NB4 (cell line): ENCODE measurements around the gene MARCHF11.

Source experiments
- DNase-seq: peaks from one replicate; pipeline ENCODE4 v3.0.0; 2010; ENCODE audit warnings: low read depth
- H3K4me3 ChIP-seq: one replicate; pipeline ENCODE4 v1.5.1; 2011; ENCODE audit warnings: mild to moderate bottlenecking, low read depth, low read length, moderate library complexity
- CTCF ChIP-seq: IDR thresholded peaks from one replicate; pipeline ENCODE4 v1.5.1; 2012; ENCODE audit warnings: low read depth, low read length
- MAX ChIP-seq: IDR thresholded peaks from 2 replicates; pipeline ENCODE4 v1.6.1; 2011; ENCODE audit warnings: low read depth, low read length
- MYC ChIP-seq: IDR thresholded peaks from 2 replicates; pipeline ENCODE4 v1.6.1; 2011; ENCODE audit warnings: low read depth, low read length
- POLR2A ChIP-seq: IDR thresholded peaks from 2 replicates; pipeline ENCODE4 v1.6.1; 2011; ENCODE audit warnings: mild to moderate bottlenecking; ENCODE audit not compliant: insufficient read length; ENCODE audit errors: extremely low read depth

MARCHF11 gene

GRCh38 chr5:16081376-16081955 lies 98.1 kb downstream of the MARCHF11 start:
- no peak overlapping the region for H3K4me3 ChIP-seq
- TF ChIP-seq POLR2A (no peak), MAX (no peak), MYC (no peak), CTCF (no peak)

GRCh38 chr5:16076657-16077056 lies 102.9 kb downstream of the MARCHF11 start:
- TF ChIP-seq CTCF (no peak), MYC (no peak), POLR2A (no peak), MAX (no peak)
- DNase-seq: no peak
- H3K4me3 ChIP-seq: no peak overlapping the region

More at GRCh38 chr5:16081376-16081955, 98.1 kb downstream of the MARCHF11 start:
- no peak for DNase-seq

- no peak for DNase-seq
- no peak overlapping the region for H3K4me3 ChIP-seq
- TF ChIP-seq MYC (no peak), POLR2A (no peak), CTCF (no peak), MAX (no peak)
Measured at GRCh38 chr5:16074358-16074757, 105.2 kb downstream of the MARCHF11 start.

GRCh38 chr5:16072616-16073015 lies 107.0 kb downstream of the MARCHF11 start:
- no peak overlapping the region for H3K4me3 ChIP-seq
- no peak for DNase-seq
- TF ChIP-seq POLR2A: no peak
- TF ChIP-seq MAX: no peak
- no peak for TF ChIP-seq CTCF
- no peak for TF ChIP-seq MYC

- no peak overlapping the region for H3K4me3 ChIP-seq
- TF ChIP-seq MAX (no peak), POLR2A (no peak), CTCF (no peak), MYC (no peak)
- DNase-seq: no peak
Measured at GRCh38 chr5:16067415-16067814, 112.2 kb downstream of the MARCHF11 start.

- no peak for DNase-seq
- TF ChIP-seq MYC (no peak), MAX (no peak), CTCF (no peak), POLR2A (no peak)
Measured at GRCh38 chr5:16066810-16067209, 112.8 kb downstream of the MARCHF11 start.

More at GRCh38 chr5:16066810-16067209, 112.8 kb downstream of the MARCHF11 start:
- no peak overlapping the region for H3K4me3 ChIP-seq
